Gastroesophageal sphincter (tissue), 4 donors: ENCODE measurements around the gene EIPR1. TPM values are rescaled to one million over a fixed set of nuclear protein-coding genes. Genes with fewer than 3 reads are reported as not detected.

Source experiments
- ATAC-seq: fragments of 150-250 bp; one replicate; pipeline ENCODE4 v1.9.1; 2016; ENCODE audit warnings: mild to moderate bottlenecking, moderate library complexity
- H3K27ac ChIP-seq, 4 donors: fragments of 200-600 bp; sonication (generic) in 3 of 4; 1 replicate in 3 of 4; 2 replicates in 1 of 4; pipeline ENCODE4 v1.5.1; 2016 to 2019
- H3K27me3 ChIP-seq: fragments of 200-600 bp; sonication (generic); one replicate; pipeline ENCODE4 v1.5.1; 2019
- H3K36me3 ChIP-seq, 2 donors: fragments of 200-600 bp; sonication (generic); one replicate each; pipeline ENCODE4 v1.5.1; 2019; ENCODE audit warnings: control low read depth in 1 of 2
- H3K4me1 ChIP-seq, 3 donors: fragments of 200-600 bp; sonication (generic); 1 replicate in 2 of 3; 2 replicates in 1 of 3; pipeline ENCODE4 v1.5.1; 2016 to 2019; ENCODE audit warnings: control low read depth in 2 of 3
- H3K4me3 ChIP-seq, 2 donors: fragments of 200-600 bp; sonication (generic); one replicate each; pipeline ENCODE4 v1.5.1; 2019; ENCODE audit warnings: mild to moderate bottlenecking in 1 of 2, moderate library complexity in 1 of 2
- H3K9me3 ChIP-seq, 3 donors: fragments of 200-600 bp; sonication (generic); one replicate each; pipeline ENCODE4 v1.5.1; 2017 to 2019; ENCODE audit warnings: control low read depth in 2 of 3
- CTCF ChIP-seq, 4 experiments: fragments of 200-600 bp in 2 of 4; fragments of 450-650 bp in 2 of 4; sonication (generic) in 1 of 4; IDR thresholded peaks; one replicate each; pipeline ENCODE4 v1.5.1; 2017 to 2019; ENCODE audit warnings: antibody characterized with exemption in 4 of 4, mild to moderate bottlenecking in 2 of 4, moderate library complexity in 2 of 4
- EP300 ChIP-seq: sonication (generic); formaldehyde crosslinking; IDR thresholded peaks from one replicate; pipeline ENCODE4 v1.6.1; 2017; ENCODE audit warnings: antibody characterized with exemption, mild to moderate bottlenecking
- POLR2A ChIP-seq, 2 donors: fragments of 450-650 bp; IDR thresholded peaks; one replicate each; pipeline ENCODE4 v1.6.1; 2017; ENCODE audit warnings: antibody characterized with exemption in 2 of 2, mild to moderate bottlenecking in 2 of 2, moderate library complexity in 1 of 2
- POLR2AphosphoS5 ChIP-seq: sonication (generic); formaldehyde crosslinking; IDR thresholded peaks from one replicate; pipeline ENCODE4 v1.6.1; 2017; ENCODE audit warnings: antibody characterized with exemption
- WGBS, 2 donors: methylation state at CpG; one replicate each; pipeline ENCODE4 v1.1.5; 2018; ENCODE audit warnings: low coverage in 1 of 2; 5-methylcytosine and 5-hydroxymethylcytosine counted together
- total RNA-seq, 4 donors: library from RNA; depleted of rRNA; stranded (reverse); fragments of >200 nt; gene quantifications; one replicate each; pipeline ENCODE4 v1.1.0, GENCODE V29; 2016

The EIPR1 gene
- total RNA-seq, 4 donors from 2014 or later: 11.3 to 26.8 (median 22.2) TPM

GRCh38 chr2:3270095-3270478 lies 107.5 kb downstream of the EIPR1 start:
- 100% methylated on average over 3 of the region's 8 CpGs; no CpG with 5 or more reads in 1 of the 2 donors for WGBS, 2 donors
- Histone ChIP-seq H3K9me3 (peaks cover 0 to 4% (median 0%) of the 10 kb centered on the region in 3 donors), H3K36me3 (peaks cover 0 to 3% of the 10 kb centered on the region in 2 donors), H3K27me3 (no peaks in the 10 kb centered on the region), H3K27ac (no peak overlapping the region), H3K4me1 (no peaks in the 10 kb centered on the region), H3K4me3 (no peak overlapping the region)
- TF ChIP-seq CTCF (IDR thresholded peaks at IDR 0.05) (no peak), POLR2A (IDR thresholded peaks at IDR 0.05) (no peak), POLR2AphosphoS5 (no peak), EP300 (no peak)
- no peak for ATAC-seq

DNA sequence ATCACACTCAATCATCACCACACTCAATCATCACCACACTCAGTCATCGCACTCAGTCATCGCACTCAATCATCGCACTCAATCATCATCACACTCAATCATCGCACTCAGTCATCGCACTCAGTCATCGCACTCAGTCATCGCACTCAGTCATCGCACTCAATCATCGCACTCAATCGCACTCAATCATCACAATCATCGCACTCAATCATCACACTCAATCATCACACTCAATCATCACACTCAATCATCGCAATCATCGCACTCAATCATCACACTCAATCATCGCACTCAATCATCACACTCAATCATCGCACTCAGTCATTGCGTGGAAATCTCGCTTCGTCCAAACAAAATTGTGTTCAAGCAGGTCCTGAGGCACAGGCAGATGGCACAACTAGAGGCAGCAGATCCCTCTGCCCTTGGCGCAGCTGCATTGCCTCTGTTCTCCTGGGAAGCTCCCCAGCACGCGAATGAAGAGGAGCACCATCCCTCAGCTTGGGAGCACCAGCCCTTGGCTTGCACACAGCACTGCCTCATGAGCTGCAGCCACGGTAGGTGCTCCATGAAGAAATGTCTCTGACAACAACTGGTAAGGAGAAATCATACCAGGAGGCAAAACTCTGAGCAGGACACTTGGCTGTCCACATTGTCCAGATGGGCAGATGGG lies 108.1 kb downstream of the EIPR1 start:
- WGBS, 2 donors: 44 to 81% methylated on average over 6 to 16 of the region's 22 CpGs
- TF ChIP-seq POLR2AphosphoS5: no peak
- no peak for TF ChIP-seq CTCF (IDR thresholded peaks at IDR 0.05)
- TF ChIP-seq POLR2A (IDR thresholded peaks at IDR 0.05): no peak
- no peak for TF ChIP-seq EP300
- H3K9me3 ChIP-seq: no peaks in the 10 kb centered on the region
- H3K4me3 ChIP-seq: no peak overlapping the region
- H3K27me3 ChIP-seq: no peaks in the 10 kb centered on the region
- H3K27ac ChIP-seq: no peak overlapping the region
- no peaks in the 10 kb centered on the region for H3K4me1 ChIP-seq
- no peak for ATAC-seq
- H3K36me3 ChIP-seq: peaks cover 0 to 3% of the 10 kb centered on the region in 2 donors

- ATAC-seq: no peak
- H3K4me3 ChIP-seq: no peak overlapping the region
- no peaks in the 10 kb centered on the region for H3K27me3 ChIP-seq
- peaks cover 0 to 3% of the 10 kb centered on the region in 2 donors for H3K36me3 ChIP-seq
- no peaks in the 10 kb centered on the region for H3K4me1 ChIP-seq
- H3K9me3 ChIP-seq: no peaks in the 10 kb centered on the region
- WGBS, 2 donors: 100% methylated on average over 2 of the region's 6 CpGs; no CpG with 5 or more reads in 1 of the 2 donors
- TF ChIP-seq CTCF (IDR thresholded peaks at IDR 0.05) (no peak), POLR2A (IDR thresholded peaks at IDR 0.05) (no peak), EP300 (no peak), POLR2AphosphoS5 (no peak)
- no peak overlapping the region for H3K27ac ChIP-seq
Observed at GRCh38 chr2:3268705-3269029, 109.0 kb downstream of the EIPR1 start.

DNA sequence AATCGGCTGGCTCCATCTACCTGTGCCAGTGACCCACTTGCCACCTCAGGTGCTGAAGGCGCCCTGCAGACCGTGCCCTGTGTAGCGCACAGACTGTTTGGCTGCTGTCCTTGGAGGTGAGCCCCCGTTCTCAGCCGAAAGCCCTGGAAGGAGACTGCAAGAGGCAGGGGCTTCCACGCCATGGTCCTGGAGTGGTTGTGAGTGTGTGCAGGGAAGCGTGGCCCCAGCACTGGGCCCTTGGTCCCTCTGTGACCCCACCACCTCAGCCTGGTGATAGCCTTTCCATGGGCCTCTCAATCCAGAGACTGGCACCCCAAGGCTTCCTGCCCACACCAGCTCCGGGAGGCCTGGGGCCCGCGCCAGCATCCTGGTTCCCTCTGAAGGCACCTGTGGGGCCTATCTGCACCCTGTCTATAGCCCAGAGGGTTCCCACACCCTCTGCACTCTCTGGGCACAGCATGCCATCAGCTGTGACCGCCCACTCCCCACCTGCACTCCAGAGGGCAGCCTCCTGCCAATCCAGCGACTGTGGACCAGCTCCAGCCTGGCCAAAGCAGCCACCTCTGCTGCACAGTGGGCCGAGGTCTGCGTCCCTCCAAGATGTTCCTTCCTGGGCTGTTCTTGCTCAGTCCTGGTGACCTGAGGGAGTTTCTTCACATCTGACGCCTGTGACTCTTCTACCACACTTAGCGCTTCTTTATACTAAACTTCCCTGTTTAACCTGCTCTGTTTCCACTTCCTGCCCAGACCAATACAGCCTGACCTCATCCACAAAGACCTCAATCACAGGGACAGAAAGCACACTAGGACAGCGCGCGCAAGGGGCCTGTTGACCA lies 109.5 kb downstream of the EIPR1 start:
- Histone ChIP-seq H3K27ac (no peak overlapping the region), H3K27me3 (no peaks in the 10 kb centered on the region), H3K4me3 (no peak overlapping the region), H3K9me3 (no peaks in the 10 kb centered on the region), H3K36me3 (peaks cover 0 to 3% of the 10 kb centered on the region in 2 donors), H3K4me1 (no peaks in the 10 kb centered on the region)
- 93 to 100% methylated on average over 2 to 5 of the region's 20 CpGs for WGBS, 2 donors
- ATAC-seq: no peak
- TF ChIP-seq POLR2AphosphoS5 (no peak), EP300 (no peak), POLR2A (IDR thresholded peaks at IDR 0.05) (no peak), CTCF (IDR thresholded peaks at IDR 0.05) (no peak)
